GM21737 (cell line): Measurements from ENCODE around the gene INSYN2A.

ENCODE experiments used
- ATAC-seq: cut with Tn5 transposase; IDR thresholded peaks from one replicate; pipeline ENCODE4 v1.9.1; 2021; ENCODE audit warnings: mild to moderate bottlenecking, moderate library complexity; ENCODE audit not compliant: unreplicated experiment

Gene INSYN2A

GRCh38 chr10:127195571-127196281 is 665 bp downstream of the INSYN2A start:
- ATAC-seq = no peak

- ATAC-seq = no peak
Observed at GRCh38 chr10:127195041-127195506, 1.3 kb downstream of the INSYN2A start.

GRCh38 chr10:127194599-127194998 is 1.8 kb downstream of the INSYN2A start:
- no peak for ATAC-seq

GRCh38 chr10:127194111-127194510 is 2.3 kb downstream of the INSYN2A start:
- ATAC-seq = no peak

GRCh38 chr10:127193125-127193524 is 3.3 kb downstream of the INSYN2A start:
- no peak for ATAC-seq

- no peak for ATAC-seq
Observed at GRCh38 chr10:127190427-127190826, 6.0 kb downstream of the INSYN2A start.

- ATAC-seq = no peak
Observed at GRCh38 chr10:127189226-127189625, 7.2 kb downstream of the INSYN2A start.

- no peak for ATAC-seq
Observed at GRCh38 chr10:127186813-127187212, 9.6 kb downstream of the INSYN2A start.

GRCh38 chr10:127184582-127184981 is 11.8 kb downstream of the INSYN2A start:
- ATAC-seq = no peak

GRCh38 chr10:127182161-127182560 is 14.2 kb downstream of the INSYN2A start:
- no peak for ATAC-seq

GRCh38 chr10:127179612-127180250 is 16.7 kb downstream of the INSYN2A start:
- ATAC-seq = no peak

GRCh38 chr10:127176649-127177048 is 19.7 kb downstream of the INSYN2A start:
- ATAC-seq = no peak

GRCh38 chr10:127175357-127176110 is 20.9 kb downstream of the INSYN2A start:
- no peak for ATAC-seq

GRCh38 chr10:127174866-127175265 is 21.5 kb downstream of the INSYN2A start:
- no peak for ATAC-seq

- no peak for ATAC-seq
Observed at GRCh38 chr10:127168261-127168660, 28.1 kb downstream of the INSYN2A start.

- no peak for ATAC-seq
Observed at GRCh38 chr10:127162841-127163240, 33.5 kb downstream of the INSYN2A start.

GRCh38 chr10:127161482-127161881 is 34.9 kb downstream of the INSYN2A start:
- no peak for ATAC-seq

- ATAC-seq = no peak
Observed at GRCh38 chr10:127159648-127160245, 36.6 kb downstream of the INSYN2A start.

GRCh38 chr10:127158662-127159061 is 37.7 kb downstream of the INSYN2A start:
- no peak for ATAC-seq

GRCh38 chr10:127157506-127158200 is 38.7 kb downstream of the INSYN2A start:
- no peak for ATAC-seq

GRCh38 chr10:127157089-127157488 is 39.3 kb downstream of the INSYN2A start:
- no peak for ATAC-seq
